Fibroblast of skin of right biceps (primary cell): Measurements from ENCODE around the gene TPD52L3.

Experiments used
- DNase-seq: peaks from one replicate; pipeline ENCODE4 v3.0.0-alpha.2; 2013

Gene TPD52L3

DNA sequence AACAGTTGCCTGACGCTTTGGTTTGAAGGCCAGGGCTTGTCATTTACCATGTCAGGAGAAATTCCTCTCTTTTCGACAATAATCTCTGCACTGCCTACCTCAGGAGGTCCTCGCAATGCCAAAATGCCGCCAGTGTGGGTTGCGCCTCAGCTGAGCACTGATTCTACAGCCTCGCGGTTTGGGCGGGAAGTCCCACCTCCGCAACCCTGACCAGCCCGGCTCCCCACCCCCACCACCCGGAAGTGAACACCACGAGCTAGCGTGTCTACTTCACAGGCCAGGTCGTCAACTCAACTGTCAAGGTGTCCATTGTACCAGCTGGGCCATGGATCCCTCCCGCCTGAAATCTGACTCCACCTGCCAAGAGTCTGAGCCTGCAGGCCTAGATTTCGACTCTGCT lies at the start of gene TPD52L3:
Gene TPD52L3 (plus strand): TSS at position 273 of the 400 bp plus-strand sequence. CDS start 221 bp downstream, outside the sequence.
- no peak for DNase-seq

GRCh38 chr9:6301858-6302257 lies 26.3 kb upstream of the TPD52L3 start:
- DNase-seq = no peak

DNA sequence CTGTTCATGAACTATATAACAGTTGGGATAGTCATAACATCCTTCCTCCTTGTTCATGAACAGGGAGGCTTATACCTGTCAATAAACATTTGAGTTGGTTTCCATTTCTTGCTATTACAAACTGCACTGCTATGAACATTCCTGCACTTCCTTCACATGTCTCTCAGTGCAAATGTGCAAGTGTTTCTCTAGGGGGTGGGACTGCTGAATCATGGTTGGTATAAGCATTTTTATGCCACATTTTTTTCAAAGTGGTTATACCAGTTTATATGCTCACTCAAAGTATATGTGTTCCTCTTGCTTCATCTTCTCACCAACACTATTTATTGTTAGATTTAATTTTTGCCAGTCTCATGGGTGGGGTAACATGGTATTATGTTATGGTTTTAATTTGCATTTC lies 25.8 kb upstream of the TPD52L3 start:
- DNase-seq = no peak

DNA sequence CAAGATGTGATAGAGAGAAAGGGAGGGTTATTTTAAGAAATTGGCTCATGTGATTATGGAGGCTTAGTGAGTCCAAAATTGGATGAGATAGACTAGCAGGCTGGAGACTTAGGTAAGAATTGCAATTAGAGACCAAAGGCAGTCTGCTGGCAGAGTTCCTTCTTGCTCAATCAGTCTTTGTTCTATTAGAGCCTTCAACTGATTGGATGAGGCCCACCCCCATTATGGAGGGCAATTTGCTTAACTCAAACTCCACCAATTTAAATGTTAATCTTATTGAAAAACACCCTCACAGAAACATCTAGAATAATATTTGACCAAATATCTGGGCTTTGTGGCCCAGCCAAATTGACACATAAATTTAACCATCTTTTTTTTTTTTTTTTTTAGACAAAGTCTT lies 23.9 kb upstream of the TPD52L3 start:
- DNase-seq = no peak

DNA sequence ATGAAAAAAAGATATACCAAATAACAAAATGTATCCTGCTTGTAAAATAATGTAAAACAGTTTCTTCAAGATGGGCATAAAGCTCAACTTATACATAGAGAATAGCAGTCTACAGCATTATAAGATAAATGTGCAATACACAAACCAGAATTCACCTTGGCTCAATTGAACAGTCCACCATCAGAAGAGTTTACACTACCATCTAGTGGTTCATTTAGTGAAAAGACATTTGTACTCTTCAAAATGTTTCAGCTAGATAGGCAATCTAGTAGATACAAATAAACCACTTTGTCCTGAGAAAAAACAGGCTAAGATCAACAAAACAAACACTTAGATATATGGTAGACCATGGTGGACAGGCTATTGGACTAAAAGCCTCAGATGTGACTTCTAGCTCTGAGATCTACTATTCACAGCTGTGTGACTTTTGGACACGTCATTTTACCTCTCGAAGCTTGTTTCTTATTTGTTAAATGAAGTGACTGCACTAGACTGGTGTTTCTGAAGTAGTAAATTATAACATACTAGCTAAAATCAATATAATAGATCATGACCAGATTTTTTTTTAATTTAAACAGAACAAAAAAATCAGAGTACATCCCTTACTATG lies 22.1 kb upstream of the TPD52L3 start:
- peak; percentile 21 for DNase-seq

DNA sequence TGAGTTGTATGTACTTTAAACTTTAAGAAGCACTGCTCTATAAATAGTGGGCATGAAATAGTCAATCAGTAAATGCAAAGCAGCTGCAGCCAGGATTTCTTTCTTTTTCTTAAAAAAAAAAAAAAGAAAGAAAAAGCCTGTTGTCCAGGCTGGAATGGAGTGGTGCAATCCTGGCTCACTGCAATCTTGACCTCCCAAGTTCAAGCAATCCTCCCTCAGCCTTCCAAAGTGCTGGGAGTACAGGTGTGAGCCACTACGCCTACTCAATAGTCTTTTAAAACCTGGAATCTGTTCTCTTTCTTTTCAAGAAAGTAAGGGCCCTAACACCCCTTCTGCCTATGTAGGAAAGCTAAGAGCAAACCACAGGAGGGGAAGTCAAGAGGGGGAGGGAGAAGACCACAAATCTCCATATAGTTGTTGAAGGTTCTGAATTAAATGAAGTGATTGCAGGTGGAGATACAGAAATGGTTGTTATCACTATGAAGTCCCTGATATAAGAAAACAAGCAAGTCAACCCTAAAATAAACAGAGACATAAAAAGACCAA lies 20.6 kb upstream of the TPD52L3 start:
- no peak for DNase-seq

DNA sequence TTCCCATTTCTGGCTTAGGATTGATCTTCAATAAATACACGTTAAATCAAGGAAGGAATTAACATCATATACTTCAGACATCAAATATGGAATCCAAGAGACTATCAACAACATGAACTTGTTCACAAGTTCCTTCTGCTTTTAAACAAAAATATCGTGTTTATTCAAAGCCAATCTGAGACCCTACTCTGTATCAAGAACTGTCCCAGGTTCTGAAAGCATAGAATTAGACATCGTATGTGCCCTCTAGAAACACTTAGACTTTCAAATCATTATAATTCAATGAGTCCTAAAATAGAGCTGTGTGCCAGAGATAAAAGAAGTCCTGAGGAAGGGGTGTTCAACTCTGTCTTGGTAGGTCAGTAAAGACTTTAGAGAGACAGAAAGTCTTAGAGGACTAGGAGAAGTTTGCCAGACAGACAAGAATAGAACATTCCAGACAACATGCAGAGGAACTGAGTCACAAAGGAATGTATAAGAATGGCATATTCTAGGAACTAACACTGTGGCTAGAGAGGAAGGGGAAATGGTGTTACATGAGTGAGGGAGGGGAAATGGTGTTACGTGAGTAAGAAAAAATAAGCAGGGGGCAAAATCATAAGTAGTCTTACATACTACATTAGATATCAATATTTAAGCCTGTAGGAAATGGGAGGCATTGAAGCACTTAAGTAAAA lies 2.9 kb downstream of the TPD52L3 start:
- no peak for DNase-seq

DNA sequence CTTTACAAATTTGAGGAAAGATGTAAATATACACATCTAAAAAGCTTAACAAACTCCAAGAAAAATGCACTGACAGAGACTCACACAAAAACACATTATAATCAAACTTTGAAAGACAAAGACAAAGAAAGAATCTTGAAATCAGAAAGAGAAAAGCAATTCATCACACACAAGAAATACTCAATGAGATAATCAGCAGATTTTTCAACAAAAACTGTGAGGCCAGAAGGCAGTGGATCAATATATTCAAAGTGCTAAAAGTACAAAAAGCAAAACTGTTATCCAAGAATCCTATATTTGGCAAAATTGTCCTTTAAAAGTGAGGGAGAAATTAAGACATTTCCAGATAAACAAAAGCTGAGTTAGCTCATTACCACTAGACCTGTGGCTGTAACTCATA lies 6.1 kb downstream of the TPD52L3 start:
- no peak for DNase-seq

DNA sequence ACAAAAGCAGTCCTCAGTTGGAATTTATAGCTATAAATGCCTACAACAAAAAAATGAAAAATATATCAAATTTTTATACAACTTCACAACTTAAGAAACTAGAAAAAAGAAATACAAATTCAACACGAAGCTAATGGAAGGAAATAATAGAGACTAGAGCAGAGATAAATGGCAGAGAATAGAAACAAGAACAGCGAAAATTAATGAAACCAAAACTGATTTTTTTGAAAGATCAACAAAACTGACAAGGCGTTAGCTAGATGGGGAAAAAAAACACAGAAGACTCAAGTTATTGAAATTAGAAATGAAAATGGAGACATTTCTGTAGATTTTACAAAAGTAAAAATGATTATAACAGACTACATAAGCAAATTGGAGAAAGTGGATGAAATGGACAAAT lies 20.6 kb downstream of the TPD52L3 start:
- DNase-seq = no peak

GRCh38 chr9:6351737-6352136 lies 23.6 kb downstream of the TPD52L3 start:
- DNase-seq = no peak

DNA sequence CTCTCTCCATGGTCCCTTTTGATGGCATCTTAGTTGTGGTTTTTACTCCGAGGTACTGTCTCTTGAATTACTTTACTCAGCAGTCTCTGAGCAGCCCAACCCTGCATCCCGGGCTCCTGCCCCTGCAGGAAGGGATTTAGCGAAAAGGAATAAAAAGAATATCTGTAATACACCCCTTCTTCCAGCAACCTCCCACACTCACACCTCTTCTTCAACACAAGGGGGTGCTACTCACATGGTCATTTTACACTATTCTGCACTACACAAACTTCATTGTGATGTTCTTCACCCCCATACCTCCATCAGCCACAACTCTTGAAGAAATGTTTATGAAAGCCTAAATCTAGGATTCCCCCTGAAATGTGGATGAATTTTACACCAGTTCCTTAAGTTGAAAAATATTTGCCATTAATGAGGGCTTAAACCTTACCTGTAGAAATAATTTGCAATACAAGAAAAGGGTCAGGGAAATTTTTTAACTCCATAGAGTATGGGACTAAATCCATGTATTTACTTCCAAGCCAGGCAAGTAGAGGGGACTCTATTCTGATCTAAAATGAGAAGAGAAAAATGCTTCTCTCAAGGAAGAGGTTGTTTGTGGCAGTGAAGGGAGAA lies 26.0 kb downstream of the TPD52L3 start:
- peak; percentile 71 for DNase-seq

DNA sequence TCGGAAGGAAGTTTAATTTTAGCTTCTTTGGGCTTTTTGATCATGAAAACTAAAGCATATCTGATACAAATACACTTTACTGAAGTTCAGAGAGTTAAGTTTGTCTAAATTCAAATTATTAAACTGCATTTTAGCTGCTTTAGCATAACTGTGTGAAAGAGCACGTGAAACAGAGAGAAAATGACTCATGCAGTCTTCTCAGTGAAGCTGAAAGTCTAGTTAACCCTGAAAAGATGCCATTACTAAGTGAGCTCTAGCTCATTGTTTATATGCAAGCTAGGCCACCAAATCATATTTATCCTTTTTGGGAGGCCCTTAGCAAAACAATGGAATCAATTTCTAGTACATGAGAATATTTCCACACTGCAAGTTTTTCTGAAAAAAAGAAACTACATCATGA lies 27.6 kb downstream of the TPD52L3 start:
- peak; percentile 52 for DNase-seq

GRCh38 chr9:6356441-6356840 lies 28.3 kb downstream of the TPD52L3 start:
- DNase-seq = no peak

DNA sequence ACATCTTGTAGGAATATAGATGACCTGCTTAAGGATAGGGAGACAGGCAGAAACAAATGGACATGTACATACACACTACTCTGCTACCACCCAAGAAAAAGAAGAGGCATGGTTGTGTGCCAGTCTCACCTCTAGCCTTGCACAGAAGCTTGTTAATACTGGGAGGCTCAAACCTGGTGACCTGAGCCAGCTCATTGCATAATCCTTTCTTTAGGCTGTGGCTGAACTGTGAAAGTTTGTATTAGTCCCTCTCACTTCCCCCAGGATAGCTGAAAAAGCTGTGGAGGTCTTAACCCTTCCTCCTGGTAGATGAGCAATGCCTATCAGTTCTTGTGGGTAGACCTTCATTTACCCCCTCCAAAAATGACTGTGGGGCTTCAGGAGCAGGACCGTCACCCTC lies 28.7 kb downstream of the TPD52L3 start:
- DNase-seq = no peak

DNA sequence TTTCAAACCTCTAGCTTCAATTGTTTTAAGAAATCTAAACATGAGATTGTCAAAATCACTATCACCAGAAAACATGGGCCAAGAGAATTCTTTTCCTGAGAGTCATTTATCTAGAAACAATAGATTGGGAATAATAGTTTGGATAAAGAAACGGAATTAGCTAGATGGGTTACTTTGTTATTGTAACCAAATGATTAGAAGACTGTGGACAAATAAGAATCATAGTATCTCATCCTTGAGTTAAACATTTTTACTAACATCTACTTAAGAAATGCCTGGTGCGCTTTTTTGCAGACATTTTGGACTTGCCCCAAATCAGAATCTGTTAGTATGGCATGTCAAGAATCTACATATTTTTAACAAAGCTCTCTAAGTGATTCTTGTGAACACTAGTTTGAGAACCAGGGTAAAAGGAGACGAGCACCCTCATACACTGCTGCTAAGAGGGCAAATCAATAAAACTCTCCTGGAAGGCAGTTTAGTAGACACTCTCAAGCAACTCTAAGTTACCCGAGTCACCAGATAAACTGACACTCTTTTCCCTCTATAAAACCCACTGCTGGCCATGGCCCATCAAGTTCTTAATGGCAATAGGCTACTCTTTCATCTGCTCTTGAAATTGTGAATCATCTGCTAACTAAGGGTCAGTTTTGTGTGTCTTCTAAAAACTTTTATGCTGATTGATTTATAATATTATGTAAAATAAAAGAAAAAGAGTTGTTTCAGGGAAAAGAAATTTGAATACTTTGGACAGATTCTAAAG lies 39.1 kb downstream of the TPD52L3 start:
- DNase-seq = no peak

GRCh38 chr9:6368831-6369230 lies 40.7 kb downstream of the TPD52L3 start:
- DNase-seq = no peak
